Measurements from ENCODE around the gene SLC37A1.

Gene SLC37A1

GRCh38 chr21:42578761-42579415 is 65.2 kb downstream of the SLC37A1 start:
- no peak for DNase-seq (ENCODE audit: low spot score)

- DNase-seq (ENCODE audit: low spot score), result no peak
Observed at GRCh38 chr21:42579456-42580075, 65.9 kb downstream of the SLC37A1 start.

GRCh38 chr21:42580076-42580792 is 66.6 kb downstream of the SLC37A1 start:
- DNase-seq (ENCODE audit: low spot score), result no peak

- no peak for DNase-seq (ENCODE audit: low spot score)
Observed at GRCh38 chr21:42580793-42581321, 67.2 kb downstream of the SLC37A1 start.

GRCh38 chr21:42581336-42581992 is 67.8 kb downstream of the SLC37A1 start:
- no peak for DNase-seq (ENCODE audit: low spot score)

GRCh38 chr21:42581993-42582786 is 68.5 kb downstream of the SLC37A1 start:
- DNase-seq (ENCODE audit: low spot score), result no peak

- no peak for DNase-seq (ENCODE audit: low spot score)
Observed at GRCh38 chr21:42582787-42583476, 69.3 kb downstream of the SLC37A1 start.

- DNase-seq (ENCODE audit: low spot score), result no peak
Observed at GRCh38 chr21:42583477-42584295, 70.0 kb downstream of the SLC37A1 start.

GRCh38 chr21:42584296-42584641 is 70.6 kb downstream of the SLC37A1 start:
- no peak for DNase-seq (ENCODE audit: low spot score)

- DNase-seq (ENCODE audit: low spot score), result no peak
Observed at GRCh38 chr21:42585881-42586280, 72.2 kb downstream of the SLC37A1 start.

GRCh38 chr21:42586406-42586805 is 72.8 kb downstream of the SLC37A1 start:
- DNase-seq (ENCODE audit: low spot score), result no peak

- no peak for DNase-seq (ENCODE audit: low spot score)
Observed at GRCh38 chr21:42587036-42587435, 73.4 kb downstream of the SLC37A1 start.

- no peak for DNase-seq (ENCODE audit: low spot score)
Observed at GRCh38 chr21:42590431-42591131, 76.9 kb downstream of the SLC37A1 start.

GRCh38 chr21:42591170-42591869 is 77.7 kb downstream of the SLC37A1 start:
- DNase-seq (ENCODE audit: low spot score), result no peak

GRCh38 chr21:42592156-42592820 is 78.6 kb downstream of the SLC37A1 start:
- no peak for DNase-seq (ENCODE audit: low spot score)

- DNase-seq (ENCODE audit: low spot score), result peak; percentile 98
Observed at GRCh38 chr21:42593007-42593814, 79.6 kb downstream of the SLC37A1 start.

GRCh38 chr21:42594616-42595282 is 81.1 kb downstream of the SLC37A1 start:
- DNase-seq (ENCODE audit: low spot score), result no peak
